Renal pelvis (tissue), 12 donors: ENCODE results near the gene SBNO2. TPM values are rescaled to one million over a fixed set of nuclear protein-coding genes. Genes with fewer than 3 reads are reported as not detected.
A peak's percentile ranks its signal among the peaks of the same experiment; 100 is the strongest.

Experiments
- DNase-seq: peaks from one replicate; pipeline ENCODE4 v3.0.0-alpha.2; 2013
- long read RNA-seq, 16 experiments: transcript quantifications; one replicate each; lab custom pipeline, GENCODE V29; 2026
- polyA plus RNA-seq, 3 donors: library from polyadenylated mRNA; unstranded; fragments of 120-200 nt; gene quantifications; one replicate each; pipeline ENCODE4 v1.2.1, GENCODE V29; 2013; ENCODE audit not compliant: insufficient read length in 3 of 3

The SBNO2 gene
- polyA plus RNA-seq: 10 to 100 TPM; 18.1 to 22.1 (median 20.2) TPM
- long read RNA-seq, donor 1, full-length matches to known transcripts: 4 of 4 reads
- long read RNA-seq, donor 1, partial matches to known transcripts: 0 of 4 reads
- long read RNA-seq, donor 1, other reads (novel, unspliced or antisense): 0 of 4 reads
- long read RNA-seq, donor 2, full-length matches to known transcripts: 2 of 2 reads
- long read RNA-seq, donor 2, partial matches to known transcripts: 0 of 2 reads
- long read RNA-seq, donor 2, other reads (novel, unspliced or antisense): 0 of 2 reads
- long read RNA-seq, donor 3, partial matches to known transcripts: 419 of 445 reads
- long read RNA-seq, donor 3, other reads (novel, unspliced or antisense): 26 of 445 reads
- long read RNA-seq, donor 4, full-length matches to known transcripts: 2 of 1,083 reads
- long read RNA-seq, donor 4, partial matches to known transcripts: 841 of 1,083 reads
- long read RNA-seq, donor 4, other reads (novel, unspliced or antisense): 240 of 1,083 reads
- long read RNA-seq, donor 5: 0 reads
- long read RNA-seq, donor 6, full-length matches to known transcripts: 4 of 618 reads
- long read RNA-seq, donor 6, partial matches to known transcripts: 591 of 618 reads
- long read RNA-seq, donor 6, other reads (novel, unspliced or antisense): 23 of 618 reads
- long read RNA-seq, donor 7, full-length matches to known transcripts: 2 of 1,047 reads
- long read RNA-seq, donor 7, partial matches to known transcripts: 995 of 1,047 reads
- long read RNA-seq, donor 7, other reads (novel, unspliced or antisense): 50 of 1,047 reads
- long read RNA-seq, donor 8: 0 reads
- long read RNA-seq, donor 9, partial matches to known transcripts: 0 of 1 reads
- long read RNA-seq, donor 9, other reads (novel, unspliced or antisense): 0 of 1 reads
- long read RNA-seq, donor 10: 0 reads
- long read RNA-seq, donor 11, full-length matches to known transcripts: 2 of 2 reads
- long read RNA-seq, donor 11, partial matches to known transcripts: 0 of 2 reads
- long read RNA-seq, donor 11, other reads (novel, unspliced or antisense): 0 of 2 reads
- long read RNA-seq, donor 12, full-length matches to known transcripts: 3 of 117 reads
- long read RNA-seq, donor 12, partial matches to known transcripts: 108 of 117 reads
- long read RNA-seq, donor 12, other reads (novel, unspliced or antisense): 6 of 117 reads
- long read RNA-seq, donor 13: 0 reads
- long read RNA-seq, donor 14: 0 reads
- long read RNA-seq, donor 15: 0 reads
- long read RNA-seq, donor 16, full-length matches to known transcripts: 1 of 1 reads
- long read RNA-seq, donor 16, partial matches to known transcripts: 0 of 1 reads
- long read RNA-seq, donor 16, other reads (novel, unspliced or antisense): 0 of 1 reads

GRCh38 chr19:1173845-1174809 is at the start of gene SBNO2:
TSS of gene SBNO2 (minus strand) at chr19:1174268. CDS start at chr19:1154276, 19,992 bp downstream.
- DNase-seq: peak; percentile 78

- DNase-seq: no peak
Measured at GRCh38 chr19:1223018-1223855, 49.2 kb upstream of the SBNO2 start.

GRCh38 chr19:1222394-1222793 is 48.3 kb upstream of the SBNO2 start:
- no peak for DNase-seq

- DNase-seq: no peak
Measured at GRCh38 chr19:1221904-1222255, 47.8 kb upstream of the SBNO2 start.

- no peak for DNase-seq
Measured at GRCh38 chr19:1220976-1221903, 47.2 kb upstream of the SBNO2 start.

- DNase-seq: no peak
Measured at GRCh38 chr19:1220477-1220930, 46.4 kb upstream of the SBNO2 start.

GRCh38 chr19:1219786-1220476 is 45.9 kb upstream of the SBNO2 start:
- DNase-seq: no peak

GRCh38 chr19:1218751-1219567 is 44.9 kb upstream of the SBNO2 start:
- DNase-seq: no peak

GRCh38 chr19:1217366-1217765 is 43.3 kb upstream of the SBNO2 start:
- DNase-seq: no peak

GRCh38 chr19:1216756-1217155 is 42.7 kb upstream of the SBNO2 start:
- no peak for DNase-seq

- DNase-seq: no peak
Measured at GRCh38 chr19:1214862-1215731, 41.0 kb upstream of the SBNO2 start.

- DNase-seq: no peak
Measured at GRCh38 chr19:1214299-1214861, 40.3 kb upstream of the SBNO2 start.

GRCh38 chr19:1213391-1214286 is 39.6 kb upstream of the SBNO2 start:
- peak; percentile 42 for DNase-seq

GRCh38 chr19:1211494-1212234 is 37.6 kb upstream of the SBNO2 start:
- peak; percentile 65 for DNase-seq
